ENCODE results near the gene COG5.
"Not testable (repeated sequence)": the region's sequence is repeated elsewhere in the genome, so short reads cannot be mapped to it uniquely, and the experiment has no call there.

The COG5 gene

DNA sequence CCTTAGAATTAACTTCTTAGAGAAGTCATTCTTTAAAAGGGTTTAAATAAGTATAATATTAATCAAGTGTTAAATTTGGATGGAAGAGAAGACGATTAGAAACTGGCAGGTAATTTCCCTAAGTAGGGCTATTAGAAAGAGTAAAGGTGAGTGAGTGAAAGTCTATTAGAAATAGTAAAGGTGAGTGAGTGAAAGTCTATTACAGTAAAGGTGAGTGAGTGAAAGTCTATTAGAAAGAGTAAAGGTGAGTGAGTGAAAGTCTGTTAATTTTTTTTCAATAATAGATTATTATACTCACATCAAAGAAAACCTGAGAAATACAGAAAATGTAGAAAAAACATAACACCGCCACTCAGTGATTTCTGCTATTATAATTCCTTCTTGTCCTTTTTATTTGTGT, 405.7 kb downstream of the COG5 start:
- H3K27me3 ChIP-seq (ENCODE audit: insufficient read depth, poor library complexity, severe bottlenecking): no peaks in the 10 kb centered on the region
- no peak overlapping the region for H3K4me3 ChIP-seq (replicated peaks; ENCODE audit: insufficient read depth, low read length)
- TF ChIP-seq GABPA (IDR thresholded peaks at IDR 0.05; ENCODE audit: low read depth) (no peak), POLR2AphosphoS5 (IDR thresholded peaks at IDR 0.05; ENCODE audit: low read depth) (no peak)
- H3K27ac ChIP-seq (replicated peaks): no peak overlapping the region
- no peak for DNase-seq (ENCODE audit: low read depth in 1 of 2, low spot score in 1 of 2)

DNA sequence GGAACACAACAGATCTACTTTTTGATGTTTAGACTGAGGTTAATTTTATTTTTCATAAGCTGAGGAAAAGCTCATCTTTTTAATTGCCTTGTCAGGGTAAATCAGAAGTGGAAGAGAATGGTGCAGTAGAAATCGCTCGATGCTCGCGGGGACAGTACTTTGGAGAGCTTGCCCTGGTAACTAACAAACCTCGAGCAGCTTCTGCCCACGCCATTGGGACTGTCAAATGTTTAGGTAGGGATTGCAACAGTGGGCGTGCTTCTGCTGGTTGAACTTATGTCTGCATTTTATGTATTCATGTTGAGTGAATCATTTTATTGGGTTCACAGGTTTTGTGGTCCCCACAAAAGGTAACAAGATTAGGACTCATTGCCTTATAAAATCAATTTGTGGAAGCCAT, 406.6 kb downstream of the COG5 start:
- no peak for DNase-seq (ENCODE audit: low read depth in 1 of 2, low spot score in 1 of 2)
- Histone ChIP-seq H3K4me3 (replicated peaks; ENCODE audit: insufficient read depth, low read length) (no peak overlapping the region), H3K27ac (replicated peaks) (no peak overlapping the region), H3K27me3 (ENCODE audit: insufficient read depth, poor library complexity, severe bottlenecking) (no peaks in the 10 kb centered on the region)
- TF ChIP-seq, protein P1, sequence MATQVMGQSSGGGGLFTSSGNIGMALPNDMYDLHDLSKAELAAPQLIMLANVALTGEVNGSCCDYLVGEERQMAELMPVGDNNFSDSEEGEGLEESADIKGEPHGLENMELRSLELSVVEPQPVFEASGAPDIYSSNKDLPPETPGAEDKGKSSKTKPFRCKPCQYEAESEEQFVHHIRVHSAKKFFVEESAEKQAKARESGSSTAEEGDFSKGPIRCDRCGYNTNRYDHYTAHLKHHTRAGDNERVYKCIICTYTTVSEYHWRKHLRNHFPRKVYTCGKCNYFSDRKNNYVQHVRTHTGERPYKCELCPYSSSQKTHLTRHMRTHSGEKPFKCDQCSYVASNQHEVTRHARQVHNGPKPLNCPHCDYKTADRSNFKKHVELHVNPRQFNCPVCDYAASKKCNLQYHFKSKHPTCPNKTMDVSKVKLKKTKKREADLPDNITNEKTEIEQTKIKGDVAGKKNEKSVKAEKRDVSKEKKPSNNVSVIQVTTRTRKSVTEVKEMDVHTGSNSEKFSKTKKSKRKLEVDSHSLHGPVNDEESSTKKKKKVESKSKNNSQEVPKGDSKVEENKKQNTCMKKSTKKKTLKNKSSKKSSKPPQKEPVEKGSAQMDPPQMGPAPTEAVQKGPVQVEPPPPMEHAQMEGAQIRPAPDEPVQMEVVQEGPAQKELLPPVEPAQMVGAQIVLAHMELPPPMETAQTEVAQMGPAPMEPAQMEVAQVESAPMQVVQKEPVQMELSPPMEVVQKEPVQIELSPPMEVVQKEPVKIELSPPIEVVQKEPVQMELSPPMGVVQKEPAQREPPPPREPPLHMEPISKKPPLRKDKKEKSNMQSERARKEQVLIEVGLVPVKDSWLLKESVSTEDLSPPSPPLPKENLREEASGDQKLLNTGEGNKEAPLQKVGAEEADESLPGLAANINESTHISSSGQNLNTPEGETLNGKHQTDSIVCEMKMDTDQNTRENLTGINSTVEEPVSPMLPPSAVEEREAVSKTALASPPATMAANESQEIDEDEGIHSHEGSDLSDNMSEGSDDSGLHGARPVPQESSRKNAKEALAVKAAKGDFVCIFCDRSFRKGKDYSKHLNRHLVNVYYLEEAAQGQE (IDR thresholded peaks at IDR 0.05; ENCODE audit: insufficient replicate concordance, low read depth): no peak
- TF ChIP-seq GABPA (IDR thresholded peaks at IDR 0.05; ENCODE audit: low read depth) (no peak), POLR2AphosphoS5 (IDR thresholded peaks at IDR 0.05; ENCODE audit: low read depth) (no peak)

DNA sequence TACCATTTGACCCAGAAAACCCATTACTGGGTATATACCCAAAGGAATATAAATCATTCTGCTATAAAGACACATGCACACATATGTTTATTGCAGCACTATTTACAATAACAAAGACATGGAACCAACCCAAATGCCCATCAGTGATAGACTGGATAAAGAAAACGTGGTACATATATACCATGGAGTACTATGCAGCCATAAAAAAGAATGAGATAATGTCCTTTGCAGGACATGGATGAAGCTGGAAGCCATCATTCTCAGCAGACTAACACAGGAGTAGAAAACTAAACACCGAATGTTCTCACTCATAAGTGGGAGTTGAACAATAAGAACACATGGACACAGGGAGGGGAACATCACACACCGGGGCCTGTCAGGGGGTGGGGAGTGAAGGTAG, 408.0 kb downstream of the COG5 start:
- H3K27ac ChIP-seq (replicated peaks); H3K27me3 ChIP-seq (ENCODE audit: insufficient read depth, poor library complexity, severe bottlenecking); DNase-seq (ENCODE audit: low read depth in 1 of 2, low spot score in 1 of 2); H3K4me3 ChIP-seq (replicated peaks; ENCODE audit: insufficient read depth, low read length): not testable (repeated sequence)

DNA sequence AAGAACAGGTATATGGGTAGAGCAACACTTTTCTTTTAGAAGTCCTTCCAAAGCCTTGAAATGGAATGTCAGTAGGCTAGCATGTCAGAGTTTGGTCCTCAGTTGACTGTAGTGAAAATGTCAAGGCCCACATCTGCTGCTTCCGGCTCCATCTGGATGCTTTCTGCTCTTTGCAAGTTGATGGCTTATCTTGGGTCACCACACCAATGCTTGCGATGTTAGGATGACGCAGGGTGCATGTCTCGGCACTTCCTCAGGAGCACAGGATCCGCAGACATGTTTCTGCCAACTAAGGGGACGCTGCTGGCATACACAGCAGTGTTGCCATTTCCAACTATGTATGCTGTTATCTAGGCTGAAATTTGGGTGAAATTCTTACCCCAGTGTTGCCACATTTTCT, 408.9 kb downstream of the COG5 start:
- no peaks in the 10 kb centered on the region for H3K27me3 ChIP-seq (ENCODE audit: insufficient read depth, poor library complexity, severe bottlenecking)
- TF ChIP-seq, protein P2, sequence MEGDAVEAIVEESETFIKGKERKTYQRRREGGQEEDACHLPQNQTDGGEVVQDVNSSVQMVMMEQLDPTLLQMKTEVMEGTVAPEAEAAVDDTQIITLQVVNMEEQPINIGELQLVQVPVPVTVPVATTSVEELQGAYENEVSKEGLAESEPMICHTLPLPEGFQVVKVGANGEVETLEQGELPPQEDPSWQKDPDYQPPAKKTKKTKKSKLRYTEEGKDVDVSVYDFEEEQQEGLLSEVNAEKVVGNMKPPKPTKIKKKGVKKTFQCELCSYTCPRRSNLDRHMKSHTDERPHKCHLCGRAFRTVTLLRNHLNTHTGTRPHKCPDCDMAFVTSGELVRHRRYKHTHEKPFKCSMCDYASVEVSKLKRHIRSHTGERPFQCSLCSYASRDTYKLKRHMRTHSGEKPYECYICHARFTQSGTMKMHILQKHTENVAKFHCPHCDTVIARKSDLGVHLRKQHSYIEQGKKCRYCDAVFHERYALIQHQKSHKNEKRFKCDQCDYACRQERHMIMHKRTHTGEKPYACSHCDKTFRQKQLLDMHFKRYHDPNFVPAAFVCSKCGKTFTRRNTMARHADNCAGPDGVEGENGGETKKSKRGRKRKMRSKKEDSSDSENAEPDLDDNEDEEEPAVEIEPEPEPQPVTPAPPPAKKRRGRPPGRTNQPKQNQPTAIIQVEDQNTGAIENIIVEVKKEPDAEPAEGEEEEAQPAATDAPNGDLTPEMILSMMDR (IDR thresholded peaks at IDR 0.05; ENCODE audit: insufficient read depth, low read length): no peak
- no peak for TF ChIP-seq GABPA (IDR thresholded peaks at IDR 0.05; ENCODE audit: low read depth)
- TF ChIP-seq, protein P1 (IDR thresholded peaks at IDR 0.05; ENCODE audit: insufficient replicate concordance, low read depth): no peak
- TF ChIP-seq SPI1 (IDR thresholded peaks at IDR 0.05; ENCODE audit: borderline replicate concordance, low read depth): no peak
- no peak for TF ChIP-seq POLR2AphosphoS5 (IDR thresholded peaks at IDR 0.05; ENCODE audit: low read depth)
- H3K27ac ChIP-seq (replicated peaks): no peak overlapping the region
- DNase-seq (ENCODE audit: low read depth in 1 of 2, low spot score in 1 of 2): no peak
- no peak overlapping the region for H3K4me3 ChIP-seq (replicated peaks; ENCODE audit: insufficient read depth, low read length)

DNA sequence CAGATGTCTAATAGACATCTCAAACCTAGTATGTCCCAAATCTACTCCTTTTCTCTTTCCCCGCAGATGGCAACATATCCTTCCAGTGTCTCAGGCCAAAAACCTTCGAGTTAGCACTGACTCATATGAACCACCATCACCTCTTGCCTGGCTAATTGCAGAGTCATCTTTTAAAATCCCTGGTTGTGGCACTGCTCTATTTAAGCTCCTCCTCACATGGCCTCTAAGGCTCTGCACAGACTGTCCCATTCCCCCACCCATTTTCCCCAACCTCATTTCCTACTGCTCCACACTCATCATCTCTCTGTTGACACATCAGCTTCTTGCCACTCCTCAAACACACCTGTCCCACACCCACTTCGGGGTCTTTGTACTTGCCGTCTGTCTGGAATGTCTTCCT, 411.7 kb downstream of the COG5 start:
- H3K27ac ChIP-seq (replicated peaks): no peak overlapping the region
- no peaks in the 10 kb centered on the region for H3K27me3 ChIP-seq (ENCODE audit: insufficient read depth, poor library complexity, severe bottlenecking)
- no peak for DNase-seq (ENCODE audit: low read depth in 1 of 2, low spot score in 1 of 2)
- H3K4me3 ChIP-seq (replicated peaks; ENCODE audit: insufficient read depth, low read length): no peak overlapping the region
- TF ChIP-seq, protein P1 (IDR thresholded peaks at IDR 0.05; ENCODE audit: insufficient replicate concordance, low read depth): no peak
- TF ChIP-seq GABPA (IDR thresholded peaks at IDR 0.05; ENCODE audit: low read depth) (no peak), POLR2AphosphoS5 (IDR thresholded peaks at IDR 0.05; ENCODE audit: low read depth) (no peak), SPI1 (IDR thresholded peaks at IDR 0.05; ENCODE audit: borderline replicate concordance, low read depth) (no peak)
- TF ChIP-seq, protein P2 (IDR thresholded peaks at IDR 0.05; ENCODE audit: insufficient read depth, low read length): no peak
